Endothelial cell (in vitro differentiated cells): ENCODE results near the gene USP7. TPM values are rescaled to one million over a fixed set of nuclear protein-coding genes. Genes with fewer than 3 reads are reported as not detected.

Source experiments
- DNase-seq: peaks from one replicate; pipeline ENCODE4 v3.0.0; 2021; ENCODE audit warnings: low spot score
- H3K27ac Mint-ChIP-seq: one replicate; pipeline ENCODE4 v1.8.0; 2021; ENCODE audit warnings: mixed read lengths, inconsistent platforms; ENCODE audit not compliant: unreplicated experiment
- H3K27me3 Mint-ChIP-seq: one replicate; pipeline ENCODE4 v1.8.0; 2021; ENCODE audit warnings: mild to moderate bottlenecking, moderate library complexity, mixed read lengths, inconsistent platforms; ENCODE audit not compliant: unreplicated experiment
- H3K36me3 Mint-ChIP-seq: one replicate; pipeline ENCODE4 v1.8.0; 2021; ENCODE audit warnings: mild to moderate bottlenecking, low read depth, mixed read lengths, inconsistent platforms; ENCODE audit not compliant: unreplicated experiment
- H3K4me1 Mint-ChIP-seq: one replicate; pipeline ENCODE4 v1.8.0; 2021; ENCODE audit warnings: mild to moderate bottlenecking, mixed read lengths, inconsistent platforms; ENCODE audit not compliant: unreplicated experiment
- H3K4me3 Mint-ChIP-seq: one replicate; pipeline ENCODE4 v1.8.0; 2021; ENCODE audit warnings: mild to moderate bottlenecking, mixed read lengths, inconsistent platforms; ENCODE audit not compliant: unreplicated experiment
- H3K9me3 Mint-ChIP-seq: one replicate; pipeline ENCODE4 v1.8.0; 2021; ENCODE audit warnings: mixed read lengths, inconsistent platforms; ENCODE audit not compliant: unreplicated experiment
- long read RNA-seq: library from polyadenylated mRNA; unstranded; transcript quantifications from one replicate; pipeline ENCODE4 v2.0.0, GENCODE V29; 2020; ENCODE audit not compliant: unreplicated experiment
- total RNA-seq: library from RNA; stranded (reverse); fragmentation: NEBNext Ultra II Directional; extraction: Animal tissue kit (Norgen Biotek cat#: 25700); gene quantifications from one replicate; pipeline ENCODE4 v1.2.1, GENCODE V29; 2021; ENCODE audit not compliant: unreplicated experiment
- TF ChIP-seq, protein P1 (sequence below): fragments of 200-600 bp; sonication (generic); IDR thresholded peaks from one replicate; pipeline ENCODE4 v1.5.0; 2021; ENCODE audit warnings: antibody characterized with exemption; ENCODE audit not compliant: unreplicated experiment

USP7 gene
- 122 TPM for total RNA-seq
- long read RNA-seq, partial matches to known transcripts = 3 of 4 reads
- long read RNA-seq, other reads (novel, unspliced or antisense) = 1 of 4 reads

DNA sequence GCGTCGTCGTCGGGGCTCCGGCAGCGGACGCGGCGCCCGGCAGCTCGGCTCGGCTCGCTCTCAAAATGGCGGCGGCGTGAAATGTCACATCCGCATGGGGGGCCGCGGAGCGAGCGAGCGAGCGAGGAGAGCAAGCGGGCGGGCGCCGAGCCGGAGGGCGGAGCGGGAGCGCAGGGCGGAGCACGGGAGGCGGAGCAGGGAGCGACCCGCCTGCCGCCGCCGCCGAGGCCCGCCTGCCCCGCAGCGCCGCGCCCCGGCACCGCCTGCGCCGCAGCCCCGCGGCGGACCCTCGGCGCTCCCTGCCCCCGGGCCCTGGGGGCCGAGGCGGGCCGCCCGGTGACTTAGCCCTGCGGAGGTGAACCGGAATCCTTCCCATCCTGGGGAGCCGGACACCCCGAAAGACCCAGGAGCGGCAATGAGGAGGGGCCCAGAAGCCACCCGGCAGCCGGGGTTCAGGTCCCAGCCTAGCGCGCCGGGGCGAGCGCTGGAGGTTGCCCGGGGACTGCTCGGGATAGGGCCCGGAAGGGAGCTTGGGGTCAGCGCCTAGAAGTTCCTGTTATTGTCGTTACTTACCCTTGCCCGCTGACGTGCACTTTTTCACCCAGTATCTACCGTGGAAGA lies at the start of gene USP7:
Gene USP7, minus strand, starts transcription at position 86 of the 621 bp plus-strand sequence. CDS start 621 bp downstream, outside the sequence.
- Mint-ChIP-seq H3K27me3 (peaks cover 16% of the 10 kb centered on the region), H3K9me3 (no peaks in the 10 kb centered on the region), H3K27ac (peak within 1 kb of the TSS; percentile 85), H3K4me1 (peaks cover 30% of the 10 kb centered on the region), H3K4me3 (peak within 1 kb of the TSS; percentile 95), H3K36me3 (peaks cover 10% of the 10 kb centered on the region)
- peak; percentile 92 for DNase-seq
- TF ChIP-seq, protein P1, sequence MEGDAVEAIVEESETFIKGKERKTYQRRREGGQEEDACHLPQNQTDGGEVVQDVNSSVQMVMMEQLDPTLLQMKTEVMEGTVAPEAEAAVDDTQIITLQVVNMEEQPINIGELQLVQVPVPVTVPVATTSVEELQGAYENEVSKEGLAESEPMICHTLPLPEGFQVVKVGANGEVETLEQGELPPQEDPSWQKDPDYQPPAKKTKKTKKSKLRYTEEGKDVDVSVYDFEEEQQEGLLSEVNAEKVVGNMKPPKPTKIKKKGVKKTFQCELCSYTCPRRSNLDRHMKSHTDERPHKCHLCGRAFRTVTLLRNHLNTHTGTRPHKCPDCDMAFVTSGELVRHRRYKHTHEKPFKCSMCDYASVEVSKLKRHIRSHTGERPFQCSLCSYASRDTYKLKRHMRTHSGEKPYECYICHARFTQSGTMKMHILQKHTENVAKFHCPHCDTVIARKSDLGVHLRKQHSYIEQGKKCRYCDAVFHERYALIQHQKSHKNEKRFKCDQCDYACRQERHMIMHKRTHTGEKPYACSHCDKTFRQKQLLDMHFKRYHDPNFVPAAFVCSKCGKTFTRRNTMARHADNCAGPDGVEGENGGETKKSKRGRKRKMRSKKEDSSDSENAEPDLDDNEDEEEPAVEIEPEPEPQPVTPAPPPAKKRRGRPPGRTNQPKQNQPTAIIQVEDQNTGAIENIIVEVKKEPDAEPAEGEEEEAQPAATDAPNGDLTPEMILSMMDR = no peak

DNA sequence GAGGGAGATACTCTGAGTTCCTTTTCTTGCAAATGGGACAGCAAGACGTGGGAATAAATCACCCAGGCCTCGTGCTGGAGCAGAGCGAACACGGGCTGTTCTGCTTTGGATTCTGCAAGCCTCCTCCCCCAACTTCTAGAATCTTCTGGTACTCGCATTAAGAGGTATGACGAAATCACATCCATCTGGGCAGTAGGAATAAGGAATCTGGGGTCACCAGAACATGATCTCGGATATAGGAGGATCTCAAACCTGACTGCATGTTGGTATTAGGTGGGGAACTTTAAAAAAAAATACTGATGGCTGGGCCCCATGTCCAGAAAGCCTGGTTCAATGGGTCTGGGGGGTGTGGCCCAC lies 49.8 kb upstream of the USP7 start:
- Mint-ChIP-seq H3K4me1 (peaks cover 7% of the 10 kb centered on the region), H3K27ac (no peak overlapping the region), H3K9me3 (peaks cover 3% of the 10 kb centered on the region), H3K27me3 (no peaks in the 10 kb centered on the region), H3K4me3 (no peak overlapping the region), H3K36me3 (no peaks in the 10 kb centered on the region)
- TF ChIP-seq, protein P1 = no peak
- DNase-seq = no peak

DNA sequence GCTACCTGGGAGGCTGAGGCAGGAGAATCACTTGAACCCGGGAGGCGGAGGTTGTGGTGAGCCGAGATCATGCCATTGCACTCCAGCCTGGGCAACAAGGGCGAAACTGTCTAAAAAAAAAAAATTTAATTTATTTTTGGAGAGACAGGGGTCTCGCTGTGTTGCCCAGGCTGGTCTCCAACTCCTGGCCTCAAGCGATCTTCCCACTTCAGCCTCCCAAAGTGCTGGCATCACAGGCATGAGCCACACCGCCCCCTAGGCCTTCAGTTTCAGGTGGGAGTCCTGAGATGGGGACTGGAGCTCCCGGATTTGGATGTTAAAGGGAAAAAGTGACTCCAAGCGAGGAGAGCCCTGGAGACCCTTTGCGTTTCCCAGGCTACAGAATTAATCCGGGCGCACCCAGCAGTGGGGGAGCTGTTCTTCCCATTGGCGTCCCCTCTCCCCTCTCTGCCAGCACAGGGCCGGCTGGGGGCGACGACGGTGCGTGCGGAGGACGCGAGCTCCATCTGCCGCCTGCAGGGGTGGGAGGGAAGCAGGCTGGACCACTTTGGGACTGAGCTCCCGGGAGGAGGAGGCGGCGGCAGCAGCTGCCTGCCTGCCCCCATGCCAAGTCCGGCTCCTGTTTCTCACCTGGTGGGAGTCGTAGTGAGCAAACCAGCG lies 49.3 kb upstream of the USP7 start:
- peaks cover 3% of the 10 kb centered on the region for H3K9me3 Mint-ChIP-seq
- no peaks in the 10 kb centered on the region for H3K27me3 Mint-ChIP-seq
- no peaks in the 10 kb centered on the region for H3K36me3 Mint-ChIP-seq
- peaks cover 7% of the 10 kb centered on the region for H3K4me1 Mint-ChIP-seq
- DNase-seq = peak; percentile 50
- TF ChIP-seq, protein P1 = peak; percentile 10
- H3K4me3 Mint-ChIP-seq = no peak overlapping the region
- no peak overlapping the region for H3K27ac Mint-ChIP-seq

DNA sequence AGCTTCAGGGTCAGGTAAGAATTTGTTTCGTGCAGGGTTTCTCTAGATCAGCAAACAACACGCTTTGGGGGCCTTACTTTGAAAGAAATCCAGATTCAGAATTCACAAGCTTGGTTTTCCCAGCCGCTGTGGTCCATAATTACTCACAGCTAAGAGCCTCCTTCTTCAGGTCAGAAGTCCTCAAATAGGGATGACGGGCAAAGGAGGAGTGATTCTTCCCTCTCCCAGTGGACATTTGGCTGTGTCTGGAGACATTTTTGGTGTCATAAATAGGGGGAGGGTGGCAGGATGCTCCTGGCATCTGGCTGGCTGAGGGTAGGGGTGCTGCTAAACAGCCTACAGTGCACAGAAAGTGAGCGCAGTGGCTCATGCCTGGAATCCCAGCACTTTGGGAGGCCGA lies 48.6 kb upstream of the USP7 start:
- H3K4me1 Mint-ChIP-seq = peaks cover 7% of the 10 kb centered on the region
- H3K27ac Mint-ChIP-seq = no peak overlapping the region
- H3K27me3 Mint-ChIP-seq = no peaks in the 10 kb centered on the region
- H3K36me3 Mint-ChIP-seq = no peaks in the 10 kb centered on the region
- TF ChIP-seq, protein P1 = no peak
- peaks cover 3% of the 10 kb centered on the region for H3K9me3 Mint-ChIP-seq
- no peak for DNase-seq
- no peak overlapping the region for H3K4me3 Mint-ChIP-seq

DNA sequence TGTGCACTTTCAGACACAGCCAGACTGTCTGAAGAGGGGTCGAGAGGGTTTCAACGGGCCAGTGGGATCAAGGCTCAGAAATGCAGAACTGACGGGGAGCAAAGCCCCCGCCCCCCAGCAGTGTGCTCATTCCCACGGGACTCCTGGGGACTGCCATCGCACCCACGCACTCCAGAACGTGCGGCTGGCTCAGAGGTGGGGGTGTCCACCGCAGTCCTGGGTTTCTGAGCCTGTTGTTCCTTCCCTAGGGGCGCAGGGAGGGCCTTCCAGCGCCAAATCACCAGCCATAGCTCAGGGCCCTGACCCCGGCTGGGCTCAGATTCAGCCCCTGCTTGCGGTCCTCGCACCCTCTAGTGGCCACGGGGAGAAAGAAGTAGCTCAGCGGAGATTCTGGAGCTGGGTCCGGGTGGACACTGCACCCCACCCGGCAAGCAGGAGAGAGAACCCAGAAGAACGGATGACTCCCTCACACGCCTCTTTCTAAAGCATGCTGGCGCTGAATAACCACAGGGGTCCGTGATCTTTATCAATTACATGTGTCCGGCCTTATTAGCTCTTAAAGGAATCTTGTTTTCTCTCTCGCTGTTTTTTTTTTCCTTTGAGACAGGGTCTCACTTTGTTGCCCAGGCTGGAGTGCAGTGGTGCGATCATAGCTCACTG lies 45.0 kb upstream of the USP7 start:
- Mint-ChIP-seq H3K36me3 (peaks cover 3% of the 10 kb centered on the region), H3K4me3 (no peak overlapping the region), H3K9me3 (no peaks in the 10 kb centered on the region), H3K27ac (no peak overlapping the region), H3K4me1 (no peaks in the 10 kb centered on the region), H3K27me3 (no peaks in the 10 kb centered on the region)
- TF ChIP-seq, protein P1 = peak; percentile 73
- peak; percentile 87 for DNase-seq
